Parathyroid adenoma (tissue), 2 donors: ENCODE data around the gene SMG6.

Source experiments
- H2AFZ ChIP-seq: fragments of 300-600 bp; sonication (generic); one replicate; pipeline ENCODE4 v1.7.0; 2017; ENCODE audit warnings: antibody characterized with exemption, mild to moderate bottlenecking
- H3K27ac ChIP-seq: fragments of 300-600 bp; sonication (generic); one replicate; pipeline ENCODE4 v1.7.0; 2017
- H3K27me3 ChIP-seq: fragments of 300-600 bp; sonication (generic); one replicate; pipeline ENCODE4 v1.7.0; 2017; ENCODE audit warnings: low read length; ENCODE audit not compliant: control insufficient read depth, insufficient read depth
- H3K36me3 ChIP-seq: fragments of 300-600 bp; sonication (generic); one replicate; pipeline ENCODE4 v1.7.0; 2017; ENCODE audit warnings: low read length; ENCODE audit not compliant: control insufficient read depth, insufficient read depth
- H3K4me1 ChIP-seq: fragments of 300-600 bp; sonication (generic); one replicate; pipeline ENCODE4 v1.7.0; 2017; ENCODE audit warnings: control low read depth
- H3K4me2 ChIP-seq: fragments of 300-600 bp; sonication (generic); one replicate; pipeline ENCODE4 v1.7.0; 2017; ENCODE audit warnings: low read length
- H3K4me3 ChIP-seq: fragments of 300-600 bp; sonication (generic); one replicate; pipeline ENCODE4 v1.7.0; 2017; ENCODE audit warnings: low read depth, low read length
- H3K79me2 ChIP-seq: fragments of 300-600 bp; sonication (generic); one replicate; pipeline ENCODE4 v1.7.0; 2017; ENCODE audit warnings: control low read depth
- H3K9ac ChIP-seq: fragments of 300-600 bp; sonication (generic); one replicate; pipeline ENCODE4 v1.7.0; 2017; ENCODE audit warnings: mild to moderate bottlenecking
- H3K9me3 ChIP-seq: fragments of 300-600 bp; sonication (generic); one replicate; pipeline ENCODE4 v1.7.0; 2017; ENCODE audit warnings: low read length; ENCODE audit not compliant: control insufficient read depth
- CTCF ChIP-seq: fragments of 300-600 bp; sonication (generic); IDR thresholded peaks from one replicate; pipeline ENCODE4 v1.7.0; 2017; ENCODE audit warnings: antibody characterized with exemption, mild to moderate bottlenecking
- donor health status: primary hyperparathyroidism.

Gene SMG6

DNA sequence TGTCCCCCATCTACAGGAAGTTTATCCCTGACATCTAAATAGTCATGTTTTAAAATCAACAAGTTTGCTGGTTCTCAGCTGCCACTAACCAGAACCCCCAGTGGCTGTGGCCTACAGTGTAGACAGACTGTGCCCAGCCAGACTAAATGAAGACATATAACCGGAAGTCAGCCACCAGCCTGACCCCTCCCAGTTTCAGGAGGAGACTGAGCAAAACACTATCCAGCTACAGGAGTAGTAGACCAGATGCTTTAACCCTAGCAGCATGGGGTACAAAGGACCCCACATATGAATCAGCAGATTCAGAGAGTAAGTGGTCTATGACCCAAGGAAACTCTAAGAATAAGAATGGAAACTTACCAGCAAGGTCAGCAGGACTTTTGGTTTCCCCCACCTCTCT, 165.3 kb downstream of the SMG6 start:
- H3K4me3 ChIP-seq: no peak overlapping the region
- no peak overlapping the region for H3K4me2 ChIP-seq
- H3K9ac ChIP-seq: no peak overlapping the region
- H3K27me3 ChIP-seq: no peaks in the 10 kb centered on the region
- no peak for TF ChIP-seq CTCF
- no peak overlapping the region for H2AFZ ChIP-seq
- peaks cover 6% of the 10 kb centered on the region for H3K79me2 ChIP-seq
- no peaks in the 10 kb centered on the region for H3K9me3 ChIP-seq
- peaks cover 11% of the 10 kb centered on the region for H3K4me1 ChIP-seq
- H3K36me3 ChIP-seq: no peaks in the 10 kb centered on the region
- peak overlapping the region; percentile 19 for H3K27ac ChIP-seq

DNA sequence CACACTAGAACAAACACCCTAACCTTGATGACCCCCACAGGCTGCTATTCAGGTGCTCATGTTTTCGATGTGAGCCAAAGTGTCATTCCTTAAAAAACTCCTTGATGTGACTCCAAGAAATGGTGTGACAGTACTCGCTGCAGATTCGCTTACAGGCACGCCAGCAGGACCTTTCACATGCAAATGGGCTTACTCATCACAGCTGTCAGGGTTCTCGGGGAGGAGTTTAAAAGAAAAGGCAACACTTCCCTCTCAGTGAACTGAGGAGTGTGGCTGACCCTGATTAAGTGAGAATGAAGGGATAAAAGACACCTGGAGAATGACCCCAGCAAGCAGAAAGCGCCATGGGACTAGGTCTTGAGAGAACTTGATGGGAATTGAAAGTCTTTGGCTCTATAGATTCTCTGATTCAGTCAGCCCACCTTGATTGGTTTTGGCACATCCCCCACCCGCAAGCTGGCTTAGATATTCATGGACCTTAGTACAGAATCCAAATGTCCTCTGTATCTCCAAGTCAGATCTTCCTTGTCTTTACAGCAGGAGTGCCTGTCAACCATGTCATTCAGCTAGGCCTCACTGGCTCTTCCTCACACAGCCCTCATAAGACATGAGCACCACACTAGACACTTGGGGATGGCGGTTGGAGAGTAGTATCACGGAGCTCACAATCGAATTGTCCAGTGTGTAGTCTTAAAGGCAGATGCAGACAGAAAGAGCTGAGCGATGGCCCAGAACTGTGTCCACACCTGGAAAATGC, 166.1 kb downstream of the SMG6 start:
- Histone ChIP-seq H3K9me3 (no peaks in the 10 kb centered on the region), H3K4me3 (no peak overlapping the region), H3K79me2 (peaks cover 6% of the 10 kb centered on the region), H3K4me1 (peaks cover 11% of the 10 kb centered on the region), H3K27me3 (no peaks in the 10 kb centered on the region), H3K36me3 (no peaks in the 10 kb centered on the region), H3K27ac (no peak overlapping the region), H2AFZ (no peak overlapping the region), H3K9ac (no peak overlapping the region), H3K4me2 (no peak overlapping the region)
- no peak for TF ChIP-seq CTCF

GRCh38 chr17:2136241-2136640, 167.3 kb downstream of the SMG6 start:
- peaks cover 11% of the 10 kb centered on the region for H3K4me1 ChIP-seq
- H3K36me3 ChIP-seq: no peaks in the 10 kb centered on the region
- no peaks in the 10 kb centered on the region for H3K27me3 ChIP-seq
- TF ChIP-seq CTCF: no peak
- peaks cover 6% of the 10 kb centered on the region for H3K79me2 ChIP-seq
- no peak overlapping the region for H3K9ac ChIP-seq
- H3K4me3 ChIP-seq: no peak overlapping the region
- H2AFZ ChIP-seq: no peak overlapping the region
- H3K4me2 ChIP-seq: no peak overlapping the region
- H3K9me3 ChIP-seq: no peaks in the 10 kb centered on the region
- no peak overlapping the region for H3K27ac ChIP-seq

- no peak overlapping the region for H3K9ac ChIP-seq
- no peak for TF ChIP-seq CTCF
- H3K4me2 ChIP-seq: no peak overlapping the region
- H3K27ac ChIP-seq: no peak overlapping the region
- H3K4me1 ChIP-seq: peaks cover 4% of the 10 kb centered on the region
- no peaks in the 10 kb centered on the region for H3K79me2 ChIP-seq
- H2AFZ ChIP-seq: no peak overlapping the region
- no peak overlapping the region for H3K4me3 ChIP-seq
- H3K27me3 ChIP-seq: no peaks in the 10 kb centered on the region
- H3K9me3 ChIP-seq: no peaks in the 10 kb centered on the region
- no peaks in the 10 kb centered on the region for H3K36me3 ChIP-seq
These were observed 175.6 kb downstream of the SMG6 start for GRCh38 chr17:2128011-2128410.

- no peaks in the 10 kb centered on the region for H3K79me2 ChIP-seq
- H3K27ac ChIP-seq: no peak overlapping the region
- H3K4me1 ChIP-seq: peaks cover 9% of the 10 kb centered on the region
- H3K27me3 ChIP-seq: no peaks in the 10 kb centered on the region
- TF ChIP-seq CTCF: no peak
- no peaks in the 10 kb centered on the region for H3K9me3 ChIP-seq
- H3K9ac ChIP-seq: no peak overlapping the region
- H2AFZ ChIP-seq: no peak overlapping the region
- no peak overlapping the region for H3K4me3 ChIP-seq
- no peaks in the 10 kb centered on the region for H3K36me3 ChIP-seq
- H3K4me2 ChIP-seq: no peak overlapping the region
These were observed 178.5 kb downstream of the SMG6 start for GRCh38 chr17:2125013-2125535.
